ENCODE results near the gene KDM8.
"Not testable (repeated sequence)": the region's sequence is repeated elsewhere in the genome, so short reads cannot be mapped to it uniquely, and the experiment has no call there.

The KDM8 gene

DNA sequence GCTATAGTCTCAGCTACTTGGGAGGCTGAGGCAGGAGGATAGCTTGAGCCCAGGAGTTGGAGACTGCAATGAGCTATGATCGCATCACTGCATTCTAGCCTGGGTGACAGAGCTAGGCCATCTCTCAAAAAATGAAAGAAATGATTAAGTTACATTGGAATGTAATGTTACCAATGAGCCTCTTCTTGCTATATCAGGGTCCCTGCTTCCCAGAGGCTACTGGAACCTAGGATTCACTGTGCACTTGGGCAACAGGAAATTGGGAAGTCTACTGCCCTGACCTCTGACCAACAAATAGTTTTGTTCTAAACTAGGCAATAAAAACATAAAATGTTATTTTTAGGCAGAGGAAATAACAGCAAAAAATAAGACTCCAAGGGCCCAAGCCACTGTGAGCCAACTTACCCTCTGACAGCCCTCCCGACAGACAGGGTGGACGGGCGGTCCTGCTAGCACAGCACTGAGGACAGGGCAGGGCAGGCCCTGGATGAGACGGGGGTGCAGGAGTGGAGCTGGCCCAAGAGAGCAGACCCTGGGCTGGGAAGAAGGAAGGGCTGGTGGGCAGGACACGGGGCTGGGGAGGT lies 37.7 kb downstream of the KDM8 start:
- no peak for FAIRE-seq
- DNase-seq (ENCODE audit: insufficient read length, low spot score) = no peak

DNA sequence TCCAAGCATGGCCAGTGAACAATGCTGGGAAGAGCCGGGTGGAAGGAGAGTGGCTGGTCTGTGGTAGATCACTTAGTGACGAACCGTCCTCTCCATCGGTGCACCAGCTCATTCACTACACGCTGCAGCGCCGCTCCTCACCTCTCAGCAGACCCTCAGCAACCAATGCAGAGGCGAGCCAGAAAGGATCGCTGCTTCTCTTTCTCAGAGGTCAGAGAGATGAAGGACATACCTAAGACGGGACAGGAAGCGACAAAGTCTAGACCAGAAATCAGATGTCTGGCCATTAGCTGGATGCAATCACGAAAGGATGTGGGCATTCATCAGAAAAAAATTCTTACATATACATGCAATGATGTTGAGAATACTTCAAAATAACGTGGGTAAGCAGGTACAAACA lies 38.3 kb downstream of the KDM8 start:
- FAIRE-seq (no peak), DNase-seq (ENCODE audit: insufficient read length, low spot score) (no peak)

- no peak for DNase-seq (ENCODE audit: insufficient read length, low spot score)
- no peak for FAIRE-seq
These were observed 39.1 kb downstream of the KDM8 start for GRCh38 chr16:27242398-27242797.

DNA sequence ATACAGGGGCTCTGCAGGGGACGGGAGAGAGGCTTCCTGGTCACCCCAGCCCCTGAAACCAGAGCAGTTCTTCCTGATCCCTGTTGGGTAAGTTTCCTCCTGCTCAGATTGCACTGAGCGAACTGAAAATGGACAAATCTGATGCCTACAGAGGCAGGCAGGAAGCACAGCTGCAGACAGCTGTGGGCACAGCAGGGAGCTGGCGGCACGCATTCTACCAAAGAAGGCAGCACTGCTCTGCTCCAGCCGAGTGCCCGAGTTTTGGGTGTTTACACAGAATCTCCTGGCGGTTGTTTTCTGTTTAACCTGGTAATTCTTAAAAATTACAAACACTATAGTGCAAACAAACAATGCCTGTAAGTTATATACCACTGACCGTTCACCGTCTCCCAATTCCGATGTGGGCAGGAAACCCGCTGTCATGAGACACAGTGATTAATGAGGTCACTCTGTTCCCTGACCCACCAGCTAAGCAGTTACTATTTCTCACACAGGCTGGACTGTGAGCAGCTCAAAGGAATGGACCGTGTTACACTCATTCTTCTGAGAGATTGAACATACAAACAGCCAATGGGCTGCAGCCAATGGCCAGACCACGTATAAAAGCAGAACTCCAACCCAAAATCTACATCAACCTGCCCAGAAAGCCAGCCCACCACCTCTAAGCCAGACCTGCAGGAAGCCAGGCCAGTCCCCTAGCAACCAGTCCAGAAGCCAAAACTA lies 39.7 kb downstream of the KDM8 start:
- peak; percentile 82 for DNase-seq (ENCODE audit: insufficient read length, low spot score)
- no peak for FAIRE-seq

DNA sequence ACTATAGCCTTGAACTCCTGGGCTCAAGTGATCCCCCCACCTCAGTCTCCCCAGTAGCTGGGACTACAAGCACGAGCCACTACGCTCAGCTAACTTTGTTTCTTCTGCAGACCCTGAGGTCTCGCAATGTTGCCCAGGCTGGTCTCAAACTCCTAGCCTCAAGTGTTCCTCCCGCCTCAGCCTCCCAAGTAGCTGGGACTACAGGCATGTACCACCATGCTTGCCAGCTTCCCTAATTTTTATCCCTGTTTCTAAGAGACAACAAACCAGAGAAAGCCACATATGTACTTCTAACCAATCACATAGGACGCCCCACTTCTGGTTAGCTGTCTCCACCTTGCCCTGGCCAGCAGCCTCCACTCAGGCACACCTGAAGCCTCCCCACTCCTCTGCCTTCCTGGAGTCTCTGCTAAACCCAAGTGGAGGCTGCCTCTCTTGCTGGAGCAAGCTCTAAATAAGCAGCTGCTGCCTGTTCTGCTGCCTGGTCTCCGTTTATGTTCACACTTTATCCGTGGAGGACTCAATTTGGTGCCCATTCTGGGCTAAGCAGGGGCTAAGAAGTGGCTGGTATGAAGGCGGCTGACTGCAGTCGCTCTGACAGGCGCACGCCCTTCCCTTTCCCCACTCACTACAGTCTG lies 40.5 kb downstream of the KDM8 start:
- DNase-seq (ENCODE audit: insufficient read length, low spot score) (no peak), FAIRE-seq (no peak)

DNA sequence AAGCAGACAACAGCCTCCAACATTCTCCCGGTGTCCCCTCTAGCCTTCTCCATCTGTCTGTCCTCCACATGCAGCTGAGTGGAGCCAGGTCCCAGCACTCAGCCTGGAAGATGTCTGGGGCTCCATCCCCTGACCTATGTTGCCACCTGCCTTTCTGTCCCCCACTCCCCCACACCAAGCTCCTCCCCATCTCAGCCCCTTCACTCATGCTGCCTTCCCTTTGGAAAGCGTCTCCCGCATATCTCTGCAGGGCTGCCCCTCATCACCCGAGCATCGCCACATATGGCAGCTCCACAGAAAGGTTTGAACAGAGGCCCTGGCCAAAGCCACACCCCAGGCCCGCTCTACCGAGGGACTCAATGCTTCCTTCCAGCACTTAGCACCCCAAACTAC lies 41.0 kb downstream of the KDM8 start:
- DNase-seq (ENCODE audit: insufficient read length, low spot score) (no peak), FAIRE-seq (no peak)

DNA sequence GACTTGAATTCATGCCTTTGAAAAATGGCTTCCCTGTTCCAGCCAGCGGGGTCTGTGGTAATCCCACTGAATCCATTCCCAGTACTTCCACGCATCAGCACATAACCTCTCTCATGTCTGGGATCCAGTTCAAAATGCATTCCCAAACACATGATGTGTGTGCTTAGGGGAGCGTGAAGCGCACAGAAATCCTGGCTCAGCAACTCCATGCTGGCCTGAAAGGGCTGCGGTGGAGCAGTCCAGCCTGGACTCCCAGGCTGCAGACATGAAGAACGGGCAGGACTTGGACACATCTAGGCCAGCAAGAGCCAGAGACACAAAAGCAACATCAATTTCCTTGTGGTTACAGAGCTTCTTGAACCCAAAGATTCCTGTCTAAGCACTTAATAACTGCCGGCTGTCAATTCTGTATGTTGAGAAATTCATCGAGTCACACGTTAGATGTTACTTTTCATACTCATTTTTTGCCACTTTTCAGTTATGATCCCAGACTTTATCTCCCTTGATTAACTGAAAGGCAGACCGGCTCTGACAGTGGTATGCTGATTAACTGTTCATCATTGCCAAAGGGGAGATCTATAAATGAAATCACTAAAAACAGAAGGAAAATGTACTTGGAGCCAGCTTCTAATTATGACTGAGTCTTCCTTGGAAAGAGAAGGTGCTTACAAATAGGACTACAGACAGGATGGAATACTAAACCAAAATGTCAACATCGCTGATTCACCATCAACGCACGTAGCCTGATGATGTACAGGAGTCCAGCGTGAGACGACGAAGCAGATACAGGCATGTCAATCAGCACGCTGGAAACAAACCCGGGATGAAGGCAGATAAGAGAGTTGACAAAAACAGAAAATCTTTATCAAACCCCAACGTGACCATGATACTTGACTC lies 42.2 kb downstream of the KDM8 start:
- FAIRE-seq (no peak), DNase-seq (ENCODE audit: insufficient read length, low spot score) (peak; percentile 53)

DNA sequence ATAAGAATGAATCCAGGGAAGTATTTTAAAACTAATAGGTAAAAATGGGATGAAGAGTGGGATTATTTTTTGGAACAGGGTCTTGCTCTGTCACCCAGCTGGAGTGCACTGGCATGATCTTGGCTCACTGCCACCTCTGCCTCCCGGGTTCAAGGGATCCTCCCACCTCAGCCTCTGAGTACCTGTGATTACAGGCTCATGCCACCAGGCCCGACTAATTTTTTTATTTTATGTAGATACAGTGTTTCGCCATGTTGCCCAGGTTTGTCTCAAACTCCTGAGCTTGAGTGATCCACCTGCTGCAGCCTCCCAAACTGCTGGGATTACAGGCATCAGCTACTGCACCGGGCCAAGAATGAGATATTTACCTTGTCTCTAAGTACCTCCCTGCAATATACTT lies 43.1 kb downstream of the KDM8 start:
- FAIRE-seq (no peak), DNase-seq (ENCODE audit: insufficient read length, low spot score) (no peak)

DNA sequence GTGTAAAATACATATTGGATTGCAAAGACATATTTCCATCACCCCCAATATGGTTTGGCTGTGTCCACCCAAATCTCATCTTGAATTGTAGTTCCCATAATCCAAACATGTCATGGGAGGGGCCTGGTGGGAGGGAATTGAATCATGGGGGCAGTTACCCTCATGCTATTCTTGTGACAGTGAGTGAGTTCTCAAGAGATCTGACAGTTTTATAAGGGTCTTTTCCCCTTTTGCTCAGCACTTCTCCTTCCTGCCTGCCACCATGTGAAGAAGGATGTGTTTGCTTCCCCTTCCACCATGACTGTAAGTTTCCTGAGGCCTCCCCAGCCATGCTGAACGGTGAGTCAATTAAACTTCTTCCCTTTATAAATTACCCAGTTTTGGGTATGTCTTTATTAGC lies 43.8 kb downstream of the KDM8 start:
- FAIRE-seq; DNase-seq (ENCODE audit: insufficient read length, low spot score): not testable (repeated sequence)

GRCh38 chr16:27248036-27248435 lies 44.7 kb downstream of the KDM8 start:
- no peak for FAIRE-seq
- no peak for DNase-seq (ENCODE audit: insufficient read length, low spot score)

GRCh38 chr16:27248886-27249285 lies 45.6 kb downstream of the KDM8 start:
- FAIRE-seq; DNase-seq (ENCODE audit: insufficient read length, low spot score): not testable (repeated sequence)

DNA sequence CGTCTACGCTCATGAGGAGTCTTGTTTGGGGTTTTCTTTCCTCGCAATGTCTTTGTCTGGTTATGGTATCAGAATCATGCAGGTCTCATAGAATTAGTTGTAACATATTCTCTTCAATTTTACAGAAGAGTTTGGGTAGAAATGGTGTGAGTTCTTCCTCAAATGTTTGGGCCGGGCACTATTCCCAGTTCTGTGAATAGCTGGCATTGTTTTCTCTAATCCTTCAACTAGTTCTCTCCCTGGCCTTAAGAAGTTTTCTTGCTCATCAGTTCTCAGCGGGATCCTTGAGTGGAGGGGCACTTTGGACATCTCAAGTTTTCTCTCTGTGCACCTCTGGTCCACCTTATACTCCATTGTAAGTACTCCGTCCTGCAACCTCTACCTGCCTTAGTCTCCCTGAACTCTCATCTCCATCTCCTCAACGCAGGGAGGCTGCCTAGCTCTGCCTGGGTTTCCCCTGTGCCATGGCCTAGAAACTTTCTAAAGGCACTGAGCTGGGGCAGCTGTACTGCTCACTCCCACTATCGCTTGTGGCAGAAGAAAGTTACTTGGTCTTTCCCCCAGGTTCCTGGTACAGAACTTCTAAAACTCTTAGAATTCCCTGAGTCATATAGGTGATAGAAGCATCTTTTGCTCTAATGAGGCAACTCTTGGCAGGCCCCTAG lies 48.3 kb downstream of the KDM8 start:
- DNase-seq (ENCODE audit: insufficient read length, low spot score) (no peak), FAIRE-seq (no peak)

- no peak for DNase-seq (ENCODE audit: insufficient read length, low spot score)
- no peak for FAIRE-seq
These were observed 48.9 kb downstream of the KDM8 start for GRCh38 chr16:27252206-27252585.

- no peak for FAIRE-seq
- DNase-seq (ENCODE audit: insufficient read length, low spot score) = peak; percentile 68
These were observed 50.2 kb downstream of the KDM8 start for GRCh38 chr16:27253526-27253930.

GRCh38 chr16:27254262-27254811 lies 51.0 kb downstream of the KDM8 start:
- no peak for DNase-seq (ENCODE audit: insufficient read length, low spot score)
- FAIRE-seq = no peak

GRCh38 chr16:27256861-27257260 lies 53.5 kb downstream of the KDM8 start:
- FAIRE-seq (no peak), DNase-seq (ENCODE audit: insufficient read length, low spot score) (no peak)

DNA sequence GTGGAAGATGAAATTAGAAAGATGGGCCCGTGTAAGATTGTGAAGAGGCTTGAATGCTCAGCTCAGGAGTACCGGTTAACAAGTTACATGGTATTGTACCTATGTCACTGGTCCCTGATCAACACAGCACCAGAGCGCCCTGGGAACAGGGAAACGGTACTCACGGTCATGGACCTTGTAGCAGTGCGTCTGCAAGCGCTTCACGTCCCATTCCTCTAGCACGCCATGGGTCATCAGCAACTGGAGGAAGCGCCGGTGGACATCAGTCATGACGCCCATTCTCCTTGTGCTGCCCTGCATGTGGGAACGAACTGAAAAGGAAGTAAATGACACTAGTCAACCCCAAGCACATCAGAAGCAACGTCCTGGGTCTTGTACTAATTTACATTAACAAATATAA lies 53.9 kb downstream of the KDM8 start:
- DNase-seq (ENCODE audit: insufficient read length, low spot score) = no peak
- no peak for FAIRE-seq

GRCh38 chr16:27258241-27258734 lies 55.0 kb downstream of the KDM8 start:
- FAIRE-seq = no peak

GRCh38 chr16:27259710-27260109 lies 56.4 kb downstream of the KDM8 start:
- FAIRE-seq (no peak), DNase-seq (ENCODE audit: insufficient read length, low spot score) (no peak)

More at GRCh38 chr16:27258241-27258734, 55.0 kb downstream of the KDM8 start:
- no peak for DNase-seq (ENCODE audit: insufficient read length, low spot score)

DNA sequence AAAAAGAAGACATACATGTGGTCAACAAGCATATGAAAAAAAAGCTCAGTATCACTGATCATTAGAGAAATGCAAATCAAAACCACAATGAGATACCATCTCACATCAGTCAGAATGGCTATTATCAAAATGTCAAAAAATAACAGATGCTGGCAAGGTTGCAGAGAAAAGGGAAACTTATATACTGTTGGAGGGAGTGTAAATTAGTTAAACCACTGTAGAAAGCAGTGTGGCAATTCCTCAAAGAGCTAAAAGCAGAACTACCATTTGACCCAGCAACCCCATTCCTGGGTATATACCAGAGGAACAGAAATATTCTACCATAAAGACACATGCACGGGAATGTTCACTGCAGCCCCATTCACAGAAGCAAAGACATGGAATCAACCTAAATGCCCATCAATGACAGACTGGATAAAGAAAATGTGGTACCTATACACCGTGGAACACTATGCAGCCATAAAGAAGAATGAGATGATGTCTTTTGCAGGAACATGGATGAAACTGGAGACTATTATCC lies 59.6 kb downstream of the KDM8 start:
- FAIRE-seq; DNase-seq (ENCODE audit: insufficient read length, low spot score): not testable (repeated sequence)

Data from HTR-8/SVneo (cell line).